Measurements from ENCODE around the gene ADGRG1.
"Not testable (repeated sequence)": the region's sequence is repeated elsewhere in the genome, so short reads cannot be mapped to it uniquely, and the experiment has no call there.

Gene ADGRG1

GRCh38 chr16:57711993-57712392 is 83.6 kb downstream of the ADGRG1 start:
- no peak for TF ChIP-seq CTCF (IDR thresholded peaks at IDR 0.05; ENCODE audit: insufficient read depth, low read depth, low read length, missing control alignments)
- H3K4me3 ChIP-seq (ENCODE audit: low read depth, low read length): no peak overlapping the region

GRCh38 chr16:57712569-57712968 is 84.1 kb downstream of the ADGRG1 start:
- not testable (repeated sequence) for DNase-seq (ENCODE audit: low read depth)

More at GRCh38 chr16:57711993-57712392, 83.6 kb downstream of the ADGRG1 start:
- DNase-seq (ENCODE audit: low read depth): no peak

GRCh38 chr16:57713596-57713995 is 85.2 kb downstream of the ADGRG1 start:
- no peak for DNase-seq (ENCODE audit: low read depth)
- no peak overlapping the region for H3K4me3 ChIP-seq (ENCODE audit: low read depth, low read length)
- no peak for TF ChIP-seq CTCF (IDR thresholded peaks at IDR 0.05; ENCODE audit: insufficient read depth, low read depth, low read length, missing control alignments)

More at GRCh38 chr16:57712569-57712968, 84.1 kb downstream of the ADGRG1 start:
- not testable (repeated sequence) for H3K4me3 ChIP-seq (ENCODE audit: low read depth, low read length)

- no peak overlapping the region for H3K4me3 ChIP-seq (ENCODE audit: low read depth, low read length)
- DNase-seq (ENCODE audit: low read depth): no peak
- no peak for TF ChIP-seq CTCF (IDR thresholded peaks at IDR 0.05; ENCODE audit: insufficient read depth, low read depth, low read length, missing control alignments)
Measured at GRCh38 chr16:57714047-57714446, 85.6 kb downstream of the ADGRG1 start.
